Colonic mucosa (tissue), 4 donors: ENCODE results near the gene ACER2. TPM values are rescaled to one million over a fixed set of nuclear protein-coding genes. Genes with fewer than 3 reads are reported as not detected.

Experiments
- DNase-seq: peaks from one replicate; pipeline ENCODE4 v3.0.0-alpha.2; 2020
- H3K27ac ChIP-seq: fragments of 200-600 bp; one replicate; pipeline ENCODE4 v1.8.0; 2021
- H3K27me3 ChIP-seq: fragments of 200-600 bp; one replicate; pipeline ENCODE4 v1.8.0; 2021
- H3K36me3 ChIP-seq: fragments of 200-600 bp; one replicate; pipeline ENCODE4 v1.8.0; 2021
- H3K4me1 ChIP-seq: fragments of 200-600 bp; one replicate; pipeline ENCODE4 v1.8.0; 2021; ENCODE audit warnings: mild to moderate bottlenecking
- H3K4me3 ChIP-seq: fragments of 200-600 bp; one replicate; pipeline ENCODE4 v1.8.0; 2021
- H3K9ac ChIP-seq, 2 donors: one replicate each; pipeline ENCODE4 v1.7.0; 2013; ENCODE audit warnings: control low read depth in 2 of 2, low read depth in 2 of 2, low read length in 2 of 2
- H3K9me3 ChIP-seq: fragments of 200-600 bp; one replicate; pipeline ENCODE4 v1.8.0; 2021
- intact Hi-C: fragments of 100-400 bp; cut with DNase I; formaldehyde crosslinking; loops from one replicate; pipeline ENCODE4 v1.14.1; 2022
- total RNA-seq, 2 donors: library from RNA; stranded (reverse); fragmentation: NEBNext Ultra II Directional in 1 of 2; extraction: Animal tissue kit (Norgen Biotek cat#: 25700) in 1 of 2; gene quantifications; one replicate each; pipeline ENCODE4 v1.2.1, GENCODE V29; 2021
- TF ChIP-seq, protein P1 (sequence below): fragments of 200-600 bp; IDR thresholded peaks from one replicate; pipeline ENCODE4 v1.8.0; 2022; ENCODE audit warnings: antibody characterized with exemption, mild to moderate bottlenecking
- donor health status: healthy.
- donor health status: DM: no; HTN: no; CAD: no.
- donor health status: DM: no; HTN: no; CAD: no.

The ACER2 gene
- total RNA-seq, 2 donors from 2014 or later = 10.6 to 11.9 TPM

DNA sequence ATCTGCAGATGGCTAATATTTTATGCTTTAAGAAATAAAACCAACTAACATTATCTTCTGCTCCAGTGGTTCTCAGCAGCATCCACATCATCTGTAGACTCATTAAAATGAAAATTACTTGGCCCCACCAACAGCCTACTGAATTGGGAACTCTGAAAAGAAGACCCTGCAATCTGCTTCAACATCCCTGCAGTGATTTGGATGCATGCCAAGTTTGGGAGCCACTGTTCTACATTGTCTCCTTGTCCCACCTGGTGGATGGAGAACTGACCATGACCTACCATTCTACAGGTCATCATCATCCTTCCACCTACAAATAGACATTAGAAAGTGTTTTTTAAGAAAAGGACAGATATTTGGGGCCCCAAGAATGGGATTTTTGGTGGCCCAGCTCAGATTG, 71.1 kb downstream of the ACER2 start:
- Histone ChIP-seq H3K4me3 (no peak overlapping the region), H3K27me3 (no peaks in the 10 kb centered on the region), H3K9ac (no peak overlapping the region), H3K27ac (no peak overlapping the region), H3K36me3 (no peaks in the 10 kb centered on the region), H3K9me3 (no peaks in the 10 kb centered on the region), H3K4me1 (no peaks in the 10 kb centered on the region)
- TF ChIP-seq, protein P1, sequence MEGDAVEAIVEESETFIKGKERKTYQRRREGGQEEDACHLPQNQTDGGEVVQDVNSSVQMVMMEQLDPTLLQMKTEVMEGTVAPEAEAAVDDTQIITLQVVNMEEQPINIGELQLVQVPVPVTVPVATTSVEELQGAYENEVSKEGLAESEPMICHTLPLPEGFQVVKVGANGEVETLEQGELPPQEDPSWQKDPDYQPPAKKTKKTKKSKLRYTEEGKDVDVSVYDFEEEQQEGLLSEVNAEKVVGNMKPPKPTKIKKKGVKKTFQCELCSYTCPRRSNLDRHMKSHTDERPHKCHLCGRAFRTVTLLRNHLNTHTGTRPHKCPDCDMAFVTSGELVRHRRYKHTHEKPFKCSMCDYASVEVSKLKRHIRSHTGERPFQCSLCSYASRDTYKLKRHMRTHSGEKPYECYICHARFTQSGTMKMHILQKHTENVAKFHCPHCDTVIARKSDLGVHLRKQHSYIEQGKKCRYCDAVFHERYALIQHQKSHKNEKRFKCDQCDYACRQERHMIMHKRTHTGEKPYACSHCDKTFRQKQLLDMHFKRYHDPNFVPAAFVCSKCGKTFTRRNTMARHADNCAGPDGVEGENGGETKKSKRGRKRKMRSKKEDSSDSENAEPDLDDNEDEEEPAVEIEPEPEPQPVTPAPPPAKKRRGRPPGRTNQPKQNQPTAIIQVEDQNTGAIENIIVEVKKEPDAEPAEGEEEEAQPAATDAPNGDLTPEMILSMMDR = no peak
- DNase-seq = no peak
- intact Hi-C loops = no loop called here

DNA sequence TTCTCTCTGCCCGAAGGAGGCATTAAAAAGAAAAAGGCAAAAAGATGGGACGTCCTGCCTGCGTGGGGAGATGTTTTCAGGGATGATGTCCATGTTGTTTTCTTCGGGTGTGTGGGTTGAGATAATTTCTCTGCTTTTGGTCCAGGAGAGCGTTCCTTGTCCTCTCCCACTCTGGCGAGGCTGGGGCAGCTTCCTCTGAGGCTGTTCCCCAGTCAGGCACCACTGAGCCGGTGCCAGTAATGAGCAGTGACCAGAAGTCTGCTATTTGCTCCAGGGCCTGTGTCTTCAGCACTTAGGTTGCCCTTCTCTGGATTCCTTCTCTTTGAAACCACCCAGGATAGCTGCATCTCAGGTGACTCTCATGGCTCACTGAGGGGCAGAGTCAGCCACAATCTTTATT, 71.5 kb downstream of the ACER2 start:
- Histone ChIP-seq H3K36me3 (no peaks in the 10 kb centered on the region), H3K9ac (no peak overlapping the region), H3K27ac (no peak overlapping the region), H3K4me3 (no peak overlapping the region), H3K27me3 (no peaks in the 10 kb centered on the region), H3K9me3 (no peaks in the 10 kb centered on the region), H3K4me1 (no peaks in the 10 kb centered on the region)
- TF ChIP-seq, protein P1 = no peak
- no peak for DNase-seq
- intact Hi-C loops = no loop called here

DNA sequence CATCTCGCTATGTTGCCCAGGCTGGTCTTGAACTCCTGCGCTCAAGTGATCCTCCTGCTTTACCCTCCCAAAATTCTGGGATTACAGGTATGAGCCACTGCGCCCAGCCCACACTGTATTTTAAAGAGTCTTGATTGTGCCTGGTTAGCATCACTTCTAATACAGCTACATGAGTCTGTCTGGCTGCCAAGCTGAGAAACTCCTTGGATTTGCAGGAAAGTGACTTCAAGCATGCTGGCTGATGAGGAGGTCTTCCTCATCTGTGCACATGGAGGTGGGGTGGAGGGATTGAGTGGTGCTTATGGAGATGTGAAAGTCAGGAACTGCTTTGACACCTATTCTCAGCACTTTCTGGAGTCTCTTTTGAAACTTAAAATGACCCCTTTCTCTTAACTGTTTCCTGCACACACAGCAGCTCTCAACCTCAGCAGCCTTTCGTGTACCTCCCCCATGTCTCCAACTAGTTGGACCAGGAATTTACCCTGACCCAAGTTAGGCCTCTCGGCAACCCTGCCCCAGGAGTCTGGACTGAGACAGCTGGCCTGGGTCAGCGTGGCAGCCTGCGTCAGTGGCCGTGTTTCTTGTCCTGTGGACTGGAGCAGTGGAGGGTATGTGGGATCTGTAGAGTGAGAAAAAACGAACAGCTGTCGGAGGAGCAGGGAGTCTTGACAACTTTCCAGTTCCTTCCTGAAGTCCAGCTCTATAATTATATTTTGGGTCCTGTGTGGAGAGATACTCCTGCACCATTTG, 72.5 kb downstream of the ACER2 start:
- intact Hi-C loops = no loop called here
- Histone ChIP-seq H3K27me3 (no peaks in the 10 kb centered on the region), H3K4me3 (no peak overlapping the region), H3K4me1 (no peaks in the 10 kb centered on the region), H3K36me3 (no peaks in the 10 kb centered on the region), H3K27ac (no peak overlapping the region), H3K9me3 (no peaks in the 10 kb centered on the region), H3K9ac (no peak overlapping the region)
- no peak for DNase-seq
- TF ChIP-seq, protein P1 = no peak

DNA sequence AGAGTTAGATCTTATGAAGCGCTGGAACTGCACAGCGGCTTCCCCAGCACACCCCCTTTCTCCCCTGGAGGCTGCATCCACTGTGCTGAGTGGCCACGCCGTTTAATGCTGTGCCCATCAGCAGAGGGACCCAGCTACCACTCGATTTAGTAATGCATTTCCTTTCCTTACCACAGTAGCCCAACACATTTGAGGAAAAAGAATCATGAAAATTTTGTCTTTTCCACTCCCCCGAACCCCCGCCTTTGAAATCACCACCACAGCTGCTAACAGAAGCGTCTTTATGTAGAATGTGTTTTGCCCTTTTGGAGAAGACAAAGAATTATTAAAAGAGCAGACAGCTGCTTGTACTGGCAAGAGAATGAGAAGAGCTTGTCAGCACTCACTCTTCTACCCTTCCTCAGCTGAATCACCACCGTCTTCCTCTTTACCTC, 73.2 kb downstream of the ACER2 start:
- Histone ChIP-seq H3K9ac (no peak overlapping the region), H3K4me1 (no peaks in the 10 kb centered on the region), H3K27ac (no peak overlapping the region), H3K4me3 (no peak overlapping the region), H3K27me3 (no peaks in the 10 kb centered on the region), H3K36me3 (no peaks in the 10 kb centered on the region), H3K9me3 (no peaks in the 10 kb centered on the region)
- intact Hi-C loops = no loop called here
- no peak for DNase-seq
- TF ChIP-seq, protein P1 = no peak

DNA sequence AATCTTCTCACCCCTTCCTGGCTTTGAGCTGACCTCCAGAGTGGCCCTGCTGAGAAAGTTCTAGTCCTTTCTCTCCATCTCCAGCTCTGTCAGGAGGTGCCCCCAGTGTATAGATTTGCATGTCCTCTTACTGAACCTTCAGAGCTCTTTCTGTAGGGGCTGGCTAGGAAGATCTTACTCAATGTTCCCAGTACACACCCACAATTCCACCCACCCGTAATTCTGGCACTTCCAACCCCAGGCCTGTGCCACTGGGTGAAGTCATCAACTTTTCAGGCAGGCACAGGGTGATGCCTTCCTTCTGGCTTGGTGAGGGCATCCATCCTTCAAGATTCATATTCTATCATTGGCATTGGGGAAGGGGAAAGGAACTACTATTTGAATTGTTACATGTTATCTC, 75.9 kb downstream of the ACER2 start:
- Histone ChIP-seq H3K9me3 (no peaks in the 10 kb centered on the region), H3K4me3 (no peak overlapping the region), H3K27me3 (no peaks in the 10 kb centered on the region), H3K36me3 (no peaks in the 10 kb centered on the region), H3K9ac (no peak overlapping the region), H3K4me1 (no peaks in the 10 kb centered on the region), H3K27ac (no peak overlapping the region)
- TF ChIP-seq, protein P1 = no peak
- DNase-seq = no peak
- intact Hi-C loops = no loop called here
